Measurements from ENCODE around the gene MAP7. TPM values are rescaled to one million over a fixed set of nuclear protein-coding genes. Genes with fewer than 3 reads are reported as not detected.
"Not testable (repeated sequence)": the region's sequence is repeated elsewhere in the genome, so short reads cannot be mapped to it uniquely, and the experiment has no call there.

The MAP7 gene
- total RNA-seq, 2 donors from 2014 or later, result 35.1 to 45.2 TPM

- no peak overlapping the region for H3K27ac ChIP-seq
- TF ChIP-seq CTCF (IDR thresholded peaks at IDR 0.05) (no peak), POLR2A (IDR thresholded peaks at IDR 0.05) (no peak), POLR2AphosphoS5 (IDR thresholded peaks at IDR 0.05) (no peak)
- H3K27me3 ChIP-seq (replicated peaks; ENCODE audit: insufficient read depth), result no peaks in the 10 kb centered on the region
- no peaks in the 10 kb centered on the region for H3K9me3 ChIP-seq
- WGBS, result 66% methylated on average over 6 of the region's 6 CpGs
- H3K4me3 ChIP-seq, result no peak overlapping the region
- H3K4me1 ChIP-seq (replicated peaks), result no peaks in the 10 kb centered on the region
- DNase-seq (ENCODE audit: low spot score), result no peak
- intact Hi-C loops (cut with DNase I), result no loop called here
- peaks cover 4 to 5% of the 10 kb centered on the region in 2 donors for H3K36me3 ChIP-seq
Measured at GRCh38 chr6:136593748-136594490, 43.7 kb upstream of the MAP7 start.

GRCh38 chr6:136592930-136593673 lies 42.9 kb upstream of the MAP7 start:
- Histone ChIP-seq H3K4me3 (no peak overlapping the region), H3K27ac (no peak overlapping the region), H3K36me3 (peaks cover 4 to 5% of the 10 kb centered on the region in 2 donors), H3K9me3 (no peaks in the 10 kb centered on the region), H3K4me1 (replicated peaks) (no peaks in the 10 kb centered on the region), H3K27me3 (replicated peaks; ENCODE audit: insufficient read depth) (no peaks in the 10 kb centered on the region)
- no peak for TF ChIP-seq POLR2AphosphoS5 (IDR thresholded peaks at IDR 0.05)
- TF ChIP-seq POLR2A (IDR thresholded peaks at IDR 0.05), result no peak
- TF ChIP-seq CTCF (IDR thresholded peaks at IDR 0.05), result no peak
- intact Hi-C loops (cut with DNase I), result no loop called here
- DNase-seq (ENCODE audit: low spot score), result no peak
- 85% methylated on average over 2 of the region's 2 CpGs for WGBS

- no peak overlapping the region for H3K27ac ChIP-seq
- no peaks in the 10 kb centered on the region for H3K9me3 ChIP-seq
- no peaks in the 10 kb centered on the region for H3K4me1 ChIP-seq (replicated peaks)
- H3K36me3 ChIP-seq, result peaks cover 4 to 5% of the 10 kb centered on the region in 2 donors
- WGBS, result 69% methylated on average over 1 of the region's 1 CpG
- intact Hi-C loops (cut with DNase I), result no loop called here
- DNase-seq (ENCODE audit: low spot score), result no peak
- H3K27me3 ChIP-seq (replicated peaks; ENCODE audit: insufficient read depth), result no peaks in the 10 kb centered on the region
- no peak overlapping the region for H3K4me3 ChIP-seq
- no peak for TF ChIP-seq POLR2AphosphoS5 (IDR thresholded peaks at IDR 0.05)
- no peak for TF ChIP-seq POLR2A (IDR thresholded peaks at IDR 0.05)
- no peak for TF ChIP-seq CTCF (IDR thresholded peaks at IDR 0.05)
Measured at GRCh38 chr6:136591617-136592016, 41.4 kb upstream of the MAP7 start.

GRCh38 chr6:136590846-136591245 lies 40.6 kb upstream of the MAP7 start:
- H3K27ac ChIP-seq; H3K36me3 ChIP-seq; H3K4me3 ChIP-seq; H3K27me3 ChIP-seq (replicated peaks; ENCODE audit: insufficient read depth); H3K9me3 ChIP-seq; DNase-seq (ENCODE audit: low spot score); H3K4me1 ChIP-seq (replicated peaks); intact Hi-C loops (cut with DNase I): not testable (repeated sequence)
- 93% methylated on average over 2 of the region's 2 CpGs for WGBS

- DNase-seq (ENCODE audit: low spot score), result no peak
- TF ChIP-seq POLR2A (IDR thresholded peaks at IDR 0.05), result no peak
- no peak for TF ChIP-seq CTCF (IDR thresholded peaks at IDR 0.05)
- no peak for TF ChIP-seq POLR2AphosphoS5 (IDR thresholded peaks at IDR 0.05)
- H3K27me3 ChIP-seq (replicated peaks; ENCODE audit: insufficient read depth), result no peaks in the 10 kb centered on the region
- no peak overlapping the region for H3K4me3 ChIP-seq
- H3K27ac ChIP-seq, result no peak overlapping the region
- intact Hi-C loops (cut with DNase I), result no loop called here
- H3K4me1 ChIP-seq (replicated peaks), result no peaks in the 10 kb centered on the region
- H3K36me3 ChIP-seq, result peaks cover 4 to 5% of the 10 kb centered on the region in 2 donors
- 81% methylated on average over 1 of the region's 1 CpG for WGBS
- H3K9me3 ChIP-seq, result no peaks in the 10 kb centered on the region
Measured at GRCh38 chr6:136587527-136587926, 37.3 kb upstream of the MAP7 start.
